HepG2 (cell line): ENCODE measurements around the gene STXBP2. TPM values are rescaled to one million over a fixed set of nuclear protein-coding genes. Genes with fewer than 3 reads are reported as not detected.

Experiments used
- ATAC-seq: fragments of 200-7000 bp; cut with Tn5 transposase; 3 replicates; pipeline ENCODE4 v1.9.1; 2020; ENCODE audit warnings: mild to moderate bottlenecking, moderate library complexity
- BruUV-seq: library from RNA; stranded (reverse); fragments of 400-500 nt; replicated peaks from 2 replicates; lab custom pipeline; 2021; lab: Mats Ljungman, UMichigan
- CTCF ChIA-PET: fragments of 300-600 bp; formaldehyde crosslinking; extraction: SDS; loops from one replicate; lab custom pipeline; 2021; ENCODE audit warnings: low total read pairs, inconsistent platforms, low intra/inter-chr PET ratio; lab: Yijun Ruan, JAX
- POLR2A ChIA-PET: fragments of 350-600 bp; sonication (Branson Sonifier 250); formaldehyde crosslinking; loops from one replicate; lab custom pipeline; 2020; ENCODE audit warnings: antibody characterized with exemption, inconsistent platforms; lab: Yijun Ruan, JAX
- DNase-seq: peaks from one replicate; pipeline ENCODE4 v3.0.0-alpha.2; 2015; ENCODE audit warnings: low spot score
- FAIRE-seq: peaks from 3 replicates; lab custom pipeline; 2011; peaks lifted over from hg19 to GRCh38; lab: Jason Lieb, UNC
- H2AFZ ChIP-seq: one replicate; pipeline ENCODE4 v1.6.1; 2011; ENCODE audit warnings: low read length, inconsistent platforms
- H3K27ac ChIP-seq: fragments of 300-600 bp; 3 replicates; pipeline ENCODE4 v1.8.0; 2011; ENCODE audit warnings: mixed run types, mild to moderate bottlenecking, mixed read lengths, low read length, inconsistent platforms; ENCODE audit not compliant: insufficient read depth; ENCODE audit errors: extremely low read length
- H3K27me3 ChIP-seq, 2 experiments: fragments of 200-600 bp in 1 of 2; 2 replicates in 1 of 2; 3 replicates in 1 of 2; pipeline versions ENCODE4 v1.6.0 to v1.8.0; 2011; ENCODE audit warnings: low read length in 2 of 2, mild to moderate bottlenecking in 2 of 2, moderate library complexity in 2 of 2, inconsistent platforms in 1 of 2; ENCODE audit not compliant: insufficient read depth in 2 of 2, control insufficient read depth in 1 of 2
- H3K36me3 ChIP-seq, 2 experiments: fragments of 200-600 bp in 1 of 2; replicated peaks in 1 of 2; 2 replicates in 1 of 2; 3 replicates in 1 of 2; pipeline versions ENCODE4 v1.5.1 to v1.8.0; 2011; ENCODE audit warnings: low read length in 2 of 2, inconsistent platforms in 1 of 2; ENCODE audit not compliant: insufficient read depth in 2 of 2, control insufficient read depth in 1 of 2
- H3K4me1 ChIP-seq: 2 replicates; pipeline ENCODE4 v1.5.1; 2012; ENCODE audit warnings: low read length, inconsistent platforms; ENCODE audit not compliant: insufficient read depth
- H3K4me2 ChIP-seq: 2 replicates; pipeline ENCODE4 v1.6.0; 2011; ENCODE audit warnings: low read depth, low read length, inconsistent platforms
- H3K4me3 ChIP-seq, 3 experiments: fragments of 200-600 bp in 1 of 3; sonication (generic), shearing (Covaris generic) in 1 of 3; replicated peaks in 1 of 3; 2 replicates each; pipeline ENCODE4 v1.5.1; 2011 to 2016; ENCODE audit warnings: low read length in 3 of 3, inconsistent platforms in 2 of 3, low read depth in 2 of 3, mild to moderate bottlenecking in 2 of 3, control low read depth in 1 of 3, mixed read lengths in 1 of 3; ENCODE audit not compliant: insufficient read depth in 1 of 3
- H3K79me2 ChIP-seq: one replicate; pipeline ENCODE4 v1.6.1; 2011; ENCODE audit warnings: low read length, inconsistent platforms; ENCODE audit not compliant: insufficient read depth
- H3K9ac ChIP-seq: 2 replicates; pipeline ENCODE4 v1.6.0; 2011; ENCODE audit warnings: mild to moderate bottlenecking, low read depth, low read length, inconsistent platforms; ENCODE audit not compliant: insufficient read depth
- H3K9me3 ChIP-seq: 2 replicates; pipeline ENCODE4 v1.5.1; 2012; ENCODE audit warnings: mild to moderate bottlenecking, low read length
- H4K20me1 ChIP-seq: 2 replicates; pipeline ENCODE4 v1.6.0; 2011; ENCODE audit warnings: inconsistent platforms, mild to moderate bottlenecking, low read length, moderate library complexity; ENCODE audit not compliant: insufficient read depth
- ASH2L ChIP-seq: fragments of 300-600, 200-600 bp; sonication (generic); IDR thresholded peaks from 2 replicates; pipeline ENCODE4 v1.7.0; 2017; ENCODE audit warnings: low read depth, mild to moderate bottlenecking, moderate library complexity, mixed read lengths, low read length; ENCODE audit not compliant: insufficient read length
- ATF6 ChIP-seq: sonication (generic); formaldehyde crosslinking; conservative IDR thresholded peaks from 2 replicates; pipeline ENCODE4 v1.4.0; 2020; ENCODE audit warnings: missing genetic modification reagents
- NFYB ChIP-seq: sonication (generic); formaldehyde crosslinking; IDR thresholded peaks from 2 replicates; pipeline ENCODE4 v1.4.0; 2020; ENCODE audit warnings: missing genetic modification reagents
- NFYC ChIP-seq: IDR thresholded peaks from 2 replicates; pipeline ENCODE4 v1.6.1; 2016; ENCODE audit warnings: missing genetic modification reagents, missing compliant biosample characterization
- PBX2 ChIP-seq: IDR thresholded peaks from 2 replicates; pipeline ENCODE4 v1.6.1; 2016; ENCODE audit warnings: control low read depth
- SP2 ChIP-seq: sonication (generic); formaldehyde crosslinking; IDR thresholded peaks from 2 replicates; pipeline ENCODE4 v1.5.1; 2020; ENCODE audit warnings: mild to moderate bottlenecking, missing genetic modification reagents
- TCF12 ChIP-seq, 2 experiments: fragments of 450-650 bp in 1 of 2; sonication (generic) in 1 of 2; formaldehyde crosslinking in 1 of 2; IDR thresholded peaks; 2 replicates each; pipeline versions ENCODE4 v1.6.1 to v1.8.0; 2017 to 2022; ENCODE audit warnings: antibody characterized with exemption in 1 of 2, mild to moderate bottlenecking in 1 of 2, missing genetic modification reagents in 1 of 2, moderate library complexity in 1 of 2
- ZGPAT ChIP-seq: IDR thresholded peaks from 2 replicates; pipeline ENCODE4 v1.6.1; 2016; ENCODE audit warnings: mild to moderate bottlenecking
- WGBS: methylation state at CpG from one replicate; pipeline ENCODE4 v1.1.6; 2017; ENCODE audit warnings: low lambda C conversion rate; 5-methylcytosine and 5-hydroxymethylcytosine counted together
- in situ Hi-C: cut with HindIII; loops from 2 replicates; pipeline ENCODE4 v1.10.0; 2017; ENCODE audit warnings: low pct_unique_long_range_greater_than_20kb; ENCODE audit not compliant: extremely low pct_ligation_motif_present
- intact Hi-C: fragments of 100-400 bp; cut with micrococcal nuclease; formaldehyde crosslinking; loops from one replicate; pipeline ENCODE4 v1.10.0; 2022; ENCODE audit not compliant: unreplicated experiment
- polyA plus RNA-seq, 8 experiments: library from polyadenylated mRNA; depleted of rRNA in 3 of 8; stranded (reverse) in 7 of 8; unstranded in 1 of 8; fragments of >200 nt; fragmentation: Illumina TruSeq in 4 of 8; extraction: Trizol in 4 of 8; gene quantifications; 2 replicates each; pipeline versions ENCODE4 v1.2.1 to v1.2.3, GENCODE V29; 2011 to 2016; ENCODE audit warnings: low read depth in 4 of 8, missing spikeins in 1 of 8, mixed read lengths in 1 of 8; ENCODE audit not compliant: insufficient read depth in 1 of 8
- total RNA-seq, 5 experiments: library from RNA; depleted of rRNA; stranded (reverse); fragments of >200 nt; fragmentation: Illumina TruSeq; extraction: Trizol; gene quantifications; 2 replicates each; pipeline ENCODE4 v1.2.3, GENCODE V29; 2016; ENCODE audit warnings: low read depth in 1 of 5
- TF ChIP-seq, protein P1 (sequence below), 2 experiments: sonication (generic) in 1 of 2; formaldehyde crosslinking in 1 of 2; IDR thresholded peaks; 2 replicates each; pipeline versions ENCODE4 v1.4.0 to v1.6.1; 2016 to 2020; ENCODE audit warnings: borderline replicate concordance in 1 of 2, low read depth in 1 of 2, mild to moderate bottlenecking in 1 of 2, missing genetic modification reagents in 1 of 2

The STXBP2 gene
- total and polyA plus RNA-seq, 2 of the 13 experiments (the other 11 are each of a cell fraction or from before 2014, with no cell fraction given): 22.8 to 40.1 TPM

DNA sequence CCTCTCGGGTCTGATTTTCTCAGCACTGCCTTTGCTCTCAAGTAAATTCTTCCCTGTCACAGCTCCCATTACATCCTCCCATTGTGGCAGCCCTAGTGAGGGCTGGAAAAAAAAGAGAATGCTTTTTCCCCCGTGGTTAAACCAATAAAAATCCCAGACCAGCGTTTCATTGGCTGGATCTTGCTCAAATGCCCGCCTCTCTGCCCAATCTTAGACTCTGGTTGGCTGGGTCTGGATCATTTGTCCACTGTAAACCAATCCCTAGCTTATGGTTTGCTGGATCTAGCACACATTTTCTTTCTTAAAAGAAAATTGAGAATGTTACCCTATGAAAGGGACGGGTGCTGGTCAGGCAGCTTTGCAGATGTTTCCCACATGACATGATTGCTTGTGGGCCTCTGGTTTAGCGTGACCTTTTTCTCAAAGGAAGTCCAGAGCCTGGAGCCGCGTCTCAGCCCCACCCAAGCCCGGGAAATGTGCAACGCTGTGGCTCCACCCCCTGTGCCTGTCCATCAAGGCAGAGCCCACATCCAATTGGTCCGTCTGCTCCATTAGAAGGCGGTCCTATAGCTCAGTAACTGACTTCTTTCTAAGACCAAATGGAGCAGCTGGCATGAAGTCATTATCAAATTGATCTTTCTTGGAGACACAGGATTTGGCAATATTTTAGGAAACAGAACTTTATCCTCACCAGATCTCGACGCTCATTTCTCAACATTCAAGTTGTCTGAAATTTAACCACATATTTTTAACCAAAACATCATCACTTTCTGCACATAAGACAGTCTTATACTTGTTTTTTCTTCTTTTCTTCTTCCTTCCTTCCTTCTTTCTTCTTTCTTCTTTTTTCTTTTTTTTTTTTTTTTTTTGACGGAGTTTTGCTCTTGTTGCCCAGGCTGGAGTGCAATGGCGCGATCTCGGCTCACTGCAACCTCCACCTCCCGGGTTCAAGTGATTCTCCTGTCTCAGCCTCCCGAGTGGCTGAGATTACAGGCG lies 37.4 kb downstream of the STXBP2 start:
- H2AFZ ChIP-seq: no peak overlapping the region
- peaks cover 3 to 35% of the 10 kb centered on the region in 2 experiments; a peak in 2 of 5 replicates for H3K27me3 ChIP-seq
- H3K4me1 ChIP-seq: peaks cover 14% of the 10 kb centered on the region
- no peak overlapping the region for H3K27ac ChIP-seq
- no TSS peak for BruUV-seq
- no peak overlapping the region for H3K4me2 ChIP-seq
- H3K36me3 ChIP-seq: no peaks in the 10 kb centered on the region
- H3K79me2 ChIP-seq: no peaks in the 10 kb centered on the region
- POLR2A ChIA-PET: interaction anchor here (1.2 kb wide), 1 partner anchor 45 kb away, joined by 3 read pairs; the partner anchor contains the start of genes PET100 and XAB2
- FAIRE-seq: no peak
- TF ChIP-seq SP2 (CRISPR knock-in tag): peak; percentile 57
- TF ChIP-seq ASH2L: no peak
- TF ChIP-seq, protein P1, sequence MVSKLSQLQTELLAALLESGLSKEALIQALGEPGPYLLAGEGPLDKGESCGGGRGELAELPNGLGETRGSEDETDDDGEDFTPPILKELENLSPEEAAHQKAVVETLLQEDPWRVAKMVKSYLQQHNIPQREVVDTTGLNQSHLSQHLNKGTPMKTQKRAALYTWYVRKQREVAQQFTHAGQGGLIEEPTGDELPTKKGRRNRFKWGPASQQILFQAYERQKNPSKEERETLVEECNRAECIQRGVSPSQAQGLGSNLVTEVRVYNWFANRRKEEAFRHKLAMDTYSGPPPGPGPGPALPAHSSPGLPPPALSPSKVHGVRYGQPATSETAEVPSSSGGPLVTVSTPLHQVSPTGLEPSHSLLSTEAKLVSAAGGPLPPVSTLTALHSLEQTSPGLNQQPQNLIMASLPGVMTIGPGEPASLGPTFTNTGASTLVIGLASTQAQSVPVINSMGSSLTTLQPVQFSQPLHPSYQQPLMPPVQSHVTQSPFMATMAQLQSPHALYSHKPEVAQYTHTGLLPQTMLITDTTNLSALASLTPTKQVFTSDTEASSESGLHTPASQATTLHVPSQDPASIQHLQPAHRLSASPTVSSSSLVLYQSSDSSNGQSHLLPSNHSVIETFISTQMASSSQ (IDR thresholded peaks at IDR 0.05; ENCODE audit: low read depth): no peak
- TF ChIP-seq, protein P1 (CRISPR knock-in tag; IDR thresholded peaks at IDR 0.05; ENCODE audit: borderline replicate concordance): no peak
- no peak for TF ChIP-seq TCF12 (IDR thresholded peaks at IDR 0.05)
- TF ChIP-seq TCF12 (CRISPR knock-in tag; IDR thresholded peaks at IDR 0.05): no peak
- TF ChIP-seq ZGPAT (CRISPR knock-in tag): no peak
- TF ChIP-seq NFYB (CRISPR knock-in tag): peak; percentile 54
- TF ChIP-seq ATF6: no peak
- peak; percentile 87 for TF ChIP-seq PBX2
- peak; percentile 56 for TF ChIP-seq NFYC (CRISPR knock-in tag)
- TF ChIP-seq, all 625 proteins: peak for 4
- Histone ChIP-seq H3K4me3 (no peak overlapping the region), H4K20me1 (no peaks in the 10 kb centered on the region), H3K9ac (no peak overlapping the region), H3K9me3 (no peaks in the 10 kb centered on the region)
- CTCF ChIA-PET: no interaction called here
- WGBS: 33% methylated on average over 20 of the region's 21 CpGs
- peak; percentile 64 for ATAC-seq
- intact Hi-C loops: no loop called here
- peak; percentile 21 for DNase-seq
- in situ Hi-C loops: no loop called here
